HEK293T (cell line): Measurements from ENCODE around the gene PPFIBP1.

Experiments used
- BHLHE40 ChIP-seq: fragments of 450-650 bp; IDR thresholded peaks from 2 replicates; pipeline ENCODE4 v1.6.1; 2016; ENCODE audit warnings: mild to moderate bottlenecking, moderate library complexity, borderline replicate concordance
- CTBP1 ChIP-seq: fragments of 450-650 bp; IDR thresholded peaks from 2 replicates; pipeline ENCODE4 v1.6.1; 2016; ENCODE audit warnings: borderline replicate concordance
- ELF4 ChIP-seq: fragments of 450-650 bp; IDR thresholded peaks from 2 replicates; pipeline ENCODE4 v1.6.1; 2017; ENCODE audit warnings: antibody characterized with exemption
- FOXM1 ChIP-seq: fragments of 450-650 bp; IDR thresholded peaks from 2 replicates; pipeline ENCODE4 v1.6.1; 2017; ENCODE audit warnings: mild to moderate bottlenecking, borderline replicate concordance
- LEF1 ChIP-seq: fragments of 450-650 bp; IDR thresholded peaks from 2 replicates; pipeline ENCODE4 v1.6.1; 2017; ENCODE audit warnings: mild to moderate bottlenecking, borderline replicate concordance

- TF ChIP-seq ELF4: no peak
- no peak for TF ChIP-seq CTBP1
- no peak for TF ChIP-seq LEF1
- no peak for TF ChIP-seq BHLHE40
- no peak for TF ChIP-seq FOXM1
Measured at GRCh38 chr12:27493260-27493940, 30.6 kb upstream of the PPFIBP1 start.
